ENCODE measurements around the gene C1QTNF12. TPM values are rescaled to one million over a fixed set of nuclear protein-coding genes. Genes with fewer than 3 reads are reported as not detected.

C1QTNF12 gene
- total RNA-seq (2021) (2.9 and 4.4 TPM in 2 replicates), Bru-seq, nascent RNA (percentile 24 among the genes with signal in this experiment), BruChase-seq, experiment 1, labeled RNA remaining after a 2-hour chase (percentile 33 among the genes with signal in this experiment), BruChase-seq, experiment 2, labeled RNA remaining after a 6-hour chase (percentile 37 among the genes with signal in this experiment)
- long read RNA-seq, partial matches to known transcripts: 0 of 1 reads
- long read RNA-seq, other reads (novel, unspliced or antisense): 1 of 1 reads

- intact Hi-C loops (cut with micrococcal nuclease; ENCODE audit: unreplicated experiment): no loop called here
- H3K9me3 ChIP-seq (ENCODE audit: low read depth, low read length, poor library complexity, severe bottlenecking): no peaks in the 10 kb centered on the region
- BruUV-seq (replicated peaks): no TSS peak
- POLR2A ChIA-PET (ENCODE audit: low non-redundant PET): no interaction called here
- no peaks in the 10 kb centered on the region for H3K36me3 ChIP-seq (ENCODE audit: insufficient read depth, low read length, poor library complexity, severe bottlenecking)
- DNase-seq (ENCODE audit: low spot score): no peak
- no peak for TF ChIP-seq EZH2 (IDR thresholded peaks at IDR 0.05; ENCODE audit: borderline replicate concordance, low read depth, low read length, poor library complexity, severe bottlenecking)
- TF ChIP-seq CTCF (conservative IDR thresholded peaks at IDR 0.05; ENCODE audit: low read depth, low read length): no peak
- no peak within 1 kb of the TSS for H3K4me3 ChIP-seq (ENCODE audit: low read depth, low read length, poor library complexity, severe bottlenecking)
- no peak within 1 kb of the TSS for H3K27ac ChIP-seq (ENCODE audit: low read depth, low read length, poor library complexity, severe bottlenecking)
- no peaks in the 10 kb centered on the region for H3K4me1 ChIP-seq (ENCODE audit: insufficient read depth, low read length, poor library complexity, severe bottlenecking)
- CTCF ChIA-PET: no interaction called here
- H3K27me3 ChIP-seq (replicated peaks; ENCODE audit: insufficient read depth, low read depth, low read length, poor library complexity): no peaks in the 10 kb centered on the region
These were observed at the start of gene C1QTNF12 for GRCh38 chr1:1246577-1247340. TSS of gene C1QTNF12 (minus strand) at chr1:1246722. CDS start at chr1:1246690, 32 bp downstream.

GRCh38 chr1:1295154-1295923 is 48.8 kb upstream of the C1QTNF12 start:
- H3K4me1 ChIP-seq (ENCODE audit: insufficient read depth, low read length, poor library complexity, severe bottlenecking): no peaks in the 10 kb centered on the region
- H3K9me3 ChIP-seq (ENCODE audit: low read depth, low read length, poor library complexity, severe bottlenecking): no peaks in the 10 kb centered on the region
- H3K27ac ChIP-seq (ENCODE audit: low read depth, low read length, poor library complexity, severe bottlenecking): no peak overlapping the region
- no peaks in the 10 kb centered on the region for H3K27me3 ChIP-seq (replicated peaks; ENCODE audit: insufficient read depth, low read depth, low read length, poor library complexity)
- BruUV-seq (replicated peaks): no TSS peak
- H3K36me3 ChIP-seq (ENCODE audit: insufficient read depth, low read length, poor library complexity, severe bottlenecking): peaks cover 3% of the 10 kb centered on the region
- intact Hi-C loops (cut with micrococcal nuclease; ENCODE audit: unreplicated experiment): no loop called here
- ChIA-PET CTCF (no interaction called here), POLR2A (ENCODE audit: low non-redundant PET) (no interaction called here)
- H3K4me3 ChIP-seq (ENCODE audit: low read depth, low read length, poor library complexity, severe bottlenecking): no peak overlapping the region
- TF ChIP-seq EZH2 (IDR thresholded peaks at IDR 0.05; ENCODE audit: borderline replicate concordance, low read depth, low read length, poor library complexity, severe bottlenecking): no peak
- TF ChIP-seq CTCF (conservative IDR thresholded peaks at IDR 0.05; ENCODE audit: low read depth, low read length): no peak
- DNase-seq (ENCODE audit: low spot score): no peak

GRCh38 chr1:1294250-1294890 is 47.8 kb upstream of the C1QTNF12 start:
- no peaks in the 10 kb centered on the region for H3K4me1 ChIP-seq (ENCODE audit: insufficient read depth, low read length, poor library complexity, severe bottlenecking)
- no TSS peak for BruUV-seq (replicated peaks)
- TF ChIP-seq CTCF (conservative IDR thresholded peaks at IDR 0.05; ENCODE audit: low read depth, low read length): no peak
- no peaks in the 10 kb centered on the region for H3K9me3 ChIP-seq (ENCODE audit: low read depth, low read length, poor library complexity, severe bottlenecking)
- H3K27ac ChIP-seq (ENCODE audit: low read depth, low read length, poor library complexity, severe bottlenecking): no peak overlapping the region
- DNase-seq (ENCODE audit: low spot score): no peak
- H3K4me3 ChIP-seq (ENCODE audit: low read depth, low read length, poor library complexity, severe bottlenecking): no peak overlapping the region
- POLR2A ChIA-PET (ENCODE audit: low non-redundant PET): no interaction called here
- intact Hi-C loops (cut with micrococcal nuclease; ENCODE audit: unreplicated experiment): no loop called here
- peaks cover 3% of the 10 kb centered on the region for H3K36me3 ChIP-seq (ENCODE audit: insufficient read depth, low read length, poor library complexity, severe bottlenecking)
- H3K27me3 ChIP-seq (replicated peaks; ENCODE audit: insufficient read depth, low read depth, low read length, poor library complexity): no peaks in the 10 kb centered on the region
- CTCF ChIA-PET: no interaction called here

Data from A673 (cell line).